ENCODE results near the gene PCDHGA7.
"Not testable (repeated sequence)": the region's sequence is repeated elsewhere in the genome, so short reads cannot be mapped to it uniquely, and the experiment has no call there.

PCDHGA7 gene

DNA sequence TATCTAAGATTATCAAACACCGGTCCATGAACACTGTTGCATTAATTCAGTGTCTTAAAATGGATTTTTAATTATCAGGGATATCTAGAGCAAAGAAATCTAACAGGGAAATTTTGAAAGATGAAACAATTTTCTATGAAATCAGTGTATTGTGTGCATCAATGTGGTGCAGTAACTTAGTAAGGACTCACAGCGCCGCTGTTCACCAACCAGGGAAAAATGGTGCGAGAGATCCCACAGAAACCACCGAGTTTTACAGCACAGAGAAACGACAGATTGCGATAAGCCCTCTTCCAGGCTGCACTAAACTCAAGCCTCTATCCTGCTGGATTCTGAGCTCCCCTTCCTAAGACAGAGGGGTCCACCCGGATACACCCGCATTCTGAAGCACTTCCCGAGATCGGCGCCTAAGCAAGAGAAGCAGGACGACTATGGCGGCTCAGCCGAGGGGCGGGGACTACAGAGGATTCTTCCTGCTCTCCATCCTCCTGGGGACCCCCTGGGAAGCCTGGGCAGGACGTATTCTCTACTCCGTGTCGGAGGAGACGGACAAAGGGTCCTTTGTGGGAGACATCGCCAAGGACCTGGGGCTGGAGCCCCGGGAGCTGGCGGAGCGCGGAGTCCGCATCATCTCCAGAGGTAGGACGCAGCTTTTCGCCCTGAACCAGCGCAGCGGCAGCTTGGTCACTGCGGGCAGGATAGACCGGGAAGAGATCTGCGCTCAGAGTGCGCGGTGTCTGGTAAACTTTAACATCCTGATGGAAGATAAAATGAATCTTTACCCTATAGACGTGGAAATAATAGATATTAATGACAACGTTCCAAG lies at the start of gene PCDHGA7:
PCDHGA7 (plus strand) TSS at position 274 of the 826 bp plus-strand sequence; CDS start at position 432, 158 bp downstream.
- CTCF ChIA-PET: interaction anchor here (0.6 to 1.7 kb wide), 11 partner anchors 9 to 513 kb away, joined by 3 to 8 read pairs (median 4); partner anchors contain the start of genes PCDHGA3, PCDHGA8 and PCDHGB5
- Histone ChIP-seq H3K36me3 (ENCODE audit: control insufficient read depth in 2 of 2, insufficient read depth in 1 of 2, low read length in 2 of 2) (no peaks in the 10 kb centered on the region), H3K27ac (ENCODE audit: extremely low read depth, low read depth, low read length) (no peak within 1 kb of the TSS), H3K4me1 (ENCODE audit: control insufficient read depth, insufficient read depth, low read length) (no peaks in the 10 kb centered on the region), H3K4me3 (ENCODE audit: low read depth, low read length) (peak within 1 kb of the TSS; percentile 40), H3K9me3 (ENCODE audit: control insufficient read depth, insufficient read depth, low read depth, low read length) (no peaks in the 10 kb centered on the region)
- POLR2A ChIA-PET: no interaction called here
- no peak for TF ChIP-seq HOXD13 (CRISPR knock-in tag; IDR thresholded peaks at IDR 0.05; ENCODE audit: borderline replicate concordance)
- TF ChIP-seq, protein P1, sequence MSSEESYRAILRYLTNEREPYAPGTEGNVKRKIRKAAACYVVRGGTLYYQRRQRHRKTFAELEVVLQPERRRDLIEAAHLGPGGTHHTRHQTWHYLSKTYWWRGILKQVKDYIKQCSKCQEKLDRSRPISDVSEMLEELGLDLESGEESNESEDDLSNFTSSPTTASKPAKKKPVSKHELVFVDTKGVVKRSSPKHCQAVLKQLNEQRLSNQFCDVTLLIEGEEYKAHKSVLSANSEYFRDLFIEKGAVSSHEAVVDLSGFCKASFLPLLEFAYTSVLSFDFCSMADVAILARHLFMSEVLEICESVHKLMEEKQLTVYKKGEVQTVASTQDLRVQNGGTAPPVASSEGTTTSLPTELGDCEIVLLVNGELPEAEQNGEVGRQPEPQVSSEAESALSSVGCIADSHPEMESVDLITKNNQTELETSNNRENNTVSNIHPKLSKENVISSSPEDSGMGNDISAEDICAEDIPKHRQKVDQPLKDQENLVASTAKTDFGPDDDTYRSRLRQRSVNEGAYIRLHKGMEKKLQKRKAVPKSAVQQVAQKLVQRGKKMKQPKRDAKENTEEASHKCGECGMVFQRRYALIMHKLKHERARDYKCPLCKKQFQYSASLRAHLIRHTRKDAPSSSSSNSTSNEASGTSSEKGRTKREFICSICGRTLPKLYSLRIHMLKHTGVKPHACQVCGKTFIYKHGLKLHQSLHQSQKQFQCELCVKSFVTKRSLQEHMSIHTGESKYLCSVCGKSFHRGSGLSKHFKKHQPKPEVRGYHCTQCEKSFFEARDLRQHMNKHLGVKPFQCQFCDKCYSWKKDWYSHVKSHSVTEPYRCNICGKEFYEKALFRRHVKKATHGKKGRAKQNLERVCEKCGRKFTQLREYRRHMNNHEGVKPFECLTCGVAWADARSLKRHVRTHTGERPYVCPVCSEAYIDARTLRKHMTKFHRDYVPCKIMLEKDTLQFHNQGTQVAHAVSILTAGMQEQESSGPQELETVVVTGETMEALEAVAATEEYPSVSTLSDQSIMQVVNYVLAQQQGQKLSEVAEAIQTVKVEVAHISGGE (tag by site-specific recombination; conservative IDR thresholded peaks at IDR 0.05; ENCODE audit: low read depth): no peak
- no peak for TF ChIP-seq ZNF311 (tag by site-specific recombination; IDR thresholded peaks at IDR 0.05; ENCODE audit: borderline replicate concordance)
- no peak for TF ChIP-seq FEZF1 (tag by site-specific recombination; IDR thresholded peaks at IDR 0.05)
- TF ChIP-seq TRIM28 (IDR thresholded peaks at IDR 0.05; ENCODE audit: borderline replicate concordance, low read length): no peak

DNA sequence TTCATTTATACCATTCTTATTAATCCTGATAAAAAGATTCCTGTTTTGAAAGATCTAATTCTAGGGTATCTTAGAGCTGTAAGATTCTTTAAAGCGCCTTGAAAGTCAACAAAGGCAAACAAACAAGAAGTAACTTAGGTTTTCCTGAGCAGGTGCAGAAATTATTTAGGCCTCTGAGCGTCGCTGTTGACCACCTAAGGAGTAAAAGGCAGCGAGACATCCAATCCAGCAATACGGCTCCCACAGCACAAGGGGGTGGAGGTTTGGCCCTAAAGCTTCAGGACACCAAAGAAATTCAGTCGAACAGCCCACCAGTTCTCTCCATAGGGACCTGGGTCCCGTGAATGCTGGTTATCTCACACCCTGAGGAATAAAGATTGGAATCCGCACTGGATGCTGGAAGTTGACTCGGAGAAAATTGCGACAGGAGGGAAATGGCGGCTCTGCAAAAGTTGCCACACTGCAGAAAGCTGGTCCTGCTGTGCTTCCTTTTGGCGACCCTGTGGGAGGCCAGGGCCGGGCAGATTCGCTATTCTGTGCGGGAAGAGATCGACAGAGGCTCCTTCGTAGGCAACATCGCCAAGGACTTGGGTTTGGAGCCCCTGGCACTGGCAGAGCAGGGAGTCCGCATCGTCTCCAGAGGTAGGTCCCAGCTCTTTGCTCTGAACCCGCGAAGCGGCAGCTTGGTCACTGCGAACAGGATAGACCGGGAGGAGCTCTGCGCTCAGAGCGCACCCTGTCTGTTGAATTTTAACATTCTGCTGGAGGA lies 43.8 kb upstream of the PCDHGA7 start, which contains the start of gene PCDHGA2:
PCDHGA2 (plus strand) TSS at position 223 of the 769 bp plus-strand sequence.
- H3K4me1 ChIP-seq (ENCODE audit: control insufficient read depth, insufficient read depth, low read length): no peaks in the 10 kb centered on the region
- CTCF ChIA-PET: interaction anchor here (0.6 to 3.0 kb wide), 31 partner anchors 10 to 1294 kb away, joined by 3 to 41 read pairs (median 4); partner anchors contain the start of genes PCDHB15, PCDHGA1, PCDHGA12 and PCDHGA4
- H3K27ac ChIP-seq (ENCODE audit: extremely low read depth, low read depth, low read length): no peak within 1 kb of the TSS
- TF ChIP-seq ZNF654 (tag by site-specific recombination; IDR thresholded peaks at IDR 0.05; ENCODE audit: low read depth) (peak; percentile 23; the same call in 1 of the 2 replicates), WT1 (tag by site-specific recombination; IDR thresholded peaks at IDR 0.05) (no peak), ZNF2 (tag by site-specific recombination; IDR thresholded peaks at IDR 0.05) (peak; percentile 57; the same call in 1 of the 2 replicates)
- H3K9me3 ChIP-seq (ENCODE audit: control insufficient read depth, insufficient read depth, low read depth, low read length): no peaks in the 10 kb centered on the region
- H3K4me3 ChIP-seq (ENCODE audit: low read depth, low read length): no peak within 1 kb of the TSS
- no peaks in the 10 kb centered on the region for H3K36me3 ChIP-seq (ENCODE audit: control insufficient read depth in 2 of 2, insufficient read depth in 1 of 2, low read length in 2 of 2)
- POLR2A ChIA-PET: interaction anchor here (1.0 to 1.2 kb wide), 2 partner anchors 18 to 19 kb away, joined by 3 to 5 read pairs; partner anchors contain the start of gene TAF7

DNA sequence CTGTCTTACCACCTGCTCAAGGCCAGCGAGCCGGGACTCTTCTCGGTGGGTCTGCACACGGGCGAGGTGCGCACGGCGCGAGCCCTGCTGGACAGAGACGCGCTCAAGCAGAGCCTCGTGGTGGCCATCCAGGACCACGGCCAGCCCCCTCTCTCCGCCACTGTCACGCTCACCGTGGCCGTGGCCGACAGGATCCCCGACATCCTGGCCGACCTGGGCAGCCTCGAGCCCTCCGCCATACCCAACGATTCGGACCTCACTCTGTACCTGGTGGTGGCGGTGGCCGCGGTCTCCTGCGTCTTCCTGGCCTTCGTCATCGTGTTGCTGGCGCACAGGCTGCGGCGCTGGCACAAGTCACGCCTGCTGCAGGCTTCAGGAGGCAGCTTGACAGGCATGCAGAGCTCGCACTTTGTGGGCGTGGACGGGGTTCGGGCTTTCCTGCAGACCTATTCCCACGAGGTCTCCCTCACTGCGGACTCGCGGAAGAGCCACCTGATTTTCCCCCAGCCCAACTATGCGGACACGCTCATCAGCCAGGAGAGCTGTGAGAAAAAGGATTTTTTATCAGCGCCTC lies 41.7 kb upstream of the PCDHGA7 start:
- CTCF ChIA-PET: interaction anchor here (1.0 to 1.8 kb wide), 3 partner anchors 9 to 223 kb away, joined by 3 to 11 read pairs (median 5); partner anchors contain the start of gene PCDHGB1
- POLR2A ChIA-PET; H3K27ac ChIP-seq (ENCODE audit: extremely low read depth, low read depth, low read length); H3K9me3 ChIP-seq (ENCODE audit: control insufficient read depth, insufficient read depth, low read depth, low read length); H3K4me3 ChIP-seq (ENCODE audit: low read depth, low read length); H3K36me3 ChIP-seq (ENCODE audit: control insufficient read depth in 2 of 2, insufficient read depth in 1 of 2, low read length in 2 of 2); H3K4me1 ChIP-seq (ENCODE audit: control insufficient read depth, insufficient read depth, low read length): not testable (repeated sequence)

DNA sequence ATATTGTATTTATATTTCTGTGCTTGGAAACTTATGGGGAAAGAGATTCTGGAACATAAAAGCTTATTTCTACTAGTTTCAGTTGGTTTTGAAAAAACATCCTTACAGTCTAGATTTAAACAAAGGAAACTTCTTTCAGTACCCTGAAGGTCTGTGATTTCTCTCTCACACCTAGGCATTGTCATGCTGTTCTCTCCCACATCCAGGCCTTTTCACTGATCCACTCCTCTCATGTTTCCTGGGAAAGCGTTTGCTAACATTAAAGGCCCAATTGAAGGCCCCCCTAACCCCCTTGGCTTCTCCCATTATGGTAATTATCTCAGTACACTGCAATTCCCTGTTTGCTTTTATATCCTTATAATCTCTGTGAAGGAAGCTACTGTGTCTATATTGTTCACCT lies 39.8 kb upstream of the PCDHGA7 start:
- H3K36me3 ChIP-seq (ENCODE audit: control insufficient read depth in 2 of 2, insufficient read depth in 1 of 2, low read length in 2 of 2): no peaks in the 10 kb centered on the region
- POLR2A ChIA-PET: no interaction called here
- H3K4me3 ChIP-seq (ENCODE audit: low read depth, low read length): no peak overlapping the region
- no peaks in the 10 kb centered on the region for H3K9me3 ChIP-seq (ENCODE audit: control insufficient read depth, insufficient read depth, low read depth, low read length)
- H3K27ac ChIP-seq (ENCODE audit: extremely low read depth, low read depth, low read length): no peak overlapping the region
- CTCF ChIA-PET: interaction anchor here (0.6 to 3.3 kb wide), 16 partner anchors 9 to 484 kb away, joined by 3 to 21 read pairs (median 4); partner anchors contain the start of genes PCDHGA1, PCDHGA5, PCDHGB5 and TAF7
- no peaks in the 10 kb centered on the region for H3K4me1 ChIP-seq (ENCODE audit: control insufficient read depth, insufficient read depth, low read length)
- TF ChIP-seq, protein P2, sequence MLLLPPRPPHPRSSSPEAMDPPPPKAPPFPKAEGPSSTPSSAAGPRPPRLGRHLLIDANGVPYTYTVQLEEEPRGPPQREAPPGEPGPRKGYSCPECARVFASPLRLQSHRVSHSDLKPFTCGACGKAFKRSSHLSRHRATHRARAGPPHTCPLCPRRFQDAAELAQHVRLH (tag by site-specific recombination; IDR thresholded peaks at IDR 0.05): no peak
- TF ChIP-seq IKZF3 (tag by site-specific recombination; IDR thresholded peaks at IDR 0.05): no peak
- TF ChIP-seq FEZF1 (tag by site-specific recombination; IDR thresholded peaks at IDR 0.05): no peak
- TF ChIP-seq ZNF223 (tag by site-specific recombination; IDR thresholded peaks at IDR 0.05): no peak
- TF ChIP-seq, protein P3, sequence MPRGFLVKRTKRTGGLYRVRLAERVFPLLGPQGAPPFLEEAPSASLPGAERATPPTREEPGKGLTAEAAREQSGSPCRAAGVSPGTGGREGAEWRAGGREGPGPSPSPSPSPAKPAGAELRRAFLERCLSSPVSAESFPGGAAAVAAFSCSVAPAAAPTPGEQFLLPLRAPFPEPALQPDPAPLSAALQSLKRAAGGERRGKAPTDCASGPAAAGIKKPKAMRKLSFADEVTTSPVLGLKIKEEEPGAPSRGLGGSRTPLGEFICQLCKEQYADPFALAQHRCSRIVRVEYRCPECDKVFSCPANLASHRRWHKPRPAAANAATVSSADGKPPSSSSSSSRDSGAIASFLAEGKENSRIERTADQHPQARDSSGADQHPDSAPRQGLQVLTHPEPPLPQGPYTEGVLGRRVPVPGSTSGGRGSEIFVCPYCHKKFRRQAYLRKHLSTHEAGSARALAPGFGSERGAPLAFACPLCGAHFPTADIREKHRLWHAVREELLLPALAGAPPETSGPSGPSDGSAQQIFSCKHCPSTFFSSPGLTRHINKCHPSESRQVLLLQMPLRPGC (tag by site-specific recombination; IDR thresholded peaks at IDR 0.05): no peak
- TF ChIP-seq ZBTB48 (tag by site-specific recombination; IDR thresholded peaks at IDR 0.05): no peak
- TF ChIP-seq ZFP37 (tag by site-specific recombination; IDR thresholded peaks at IDR 0.05): no peak
- TF ChIP-seq, protein P4, sequence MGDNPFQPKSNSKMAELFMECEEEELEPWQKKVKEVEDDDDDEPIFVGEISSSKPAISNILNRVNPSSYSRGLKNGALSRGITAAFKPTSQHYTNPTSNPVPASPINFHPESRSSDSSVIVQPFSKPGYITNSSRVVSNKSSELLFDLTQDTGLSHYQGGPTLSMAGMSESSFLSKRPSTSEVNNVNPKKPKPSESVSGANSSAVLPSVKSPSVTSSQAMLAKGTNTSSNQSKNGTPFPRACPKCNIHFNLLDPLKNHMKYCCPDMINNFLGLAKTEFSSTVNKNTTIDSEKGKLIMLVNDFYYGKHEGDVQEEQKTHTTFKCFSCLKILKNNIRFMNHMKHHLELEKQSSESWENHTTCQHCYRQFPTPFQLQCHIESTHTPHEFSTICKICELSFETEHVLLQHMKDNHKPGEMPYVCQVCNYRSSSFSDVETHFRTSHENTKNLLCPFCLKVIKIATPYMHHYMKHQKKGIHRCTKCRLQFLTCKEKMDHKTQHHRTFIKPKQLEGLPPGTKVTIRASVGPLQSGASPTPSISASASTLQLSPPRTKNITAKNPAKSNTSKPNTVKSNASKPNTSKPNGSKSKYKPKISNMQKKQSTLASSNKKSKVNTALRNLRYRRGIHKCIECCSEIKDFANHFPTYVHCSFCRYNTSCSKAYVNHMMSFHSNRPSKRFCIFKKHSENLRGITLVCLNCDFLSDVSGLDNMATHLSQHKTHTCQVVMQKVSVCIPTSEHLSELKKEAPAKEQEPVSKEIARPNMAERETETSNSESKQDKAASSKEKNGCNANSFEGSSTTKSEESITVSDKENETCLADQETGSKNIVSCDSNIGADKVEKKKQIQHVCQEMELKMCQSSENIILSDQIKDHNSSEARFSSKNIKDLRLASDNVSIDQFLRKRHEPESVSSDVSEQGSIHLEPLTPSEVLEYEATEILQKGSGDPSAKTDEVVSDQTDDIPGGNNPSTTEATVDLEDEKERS (tag by site-specific recombination; IDR thresholded peaks at IDR 0.05): no peak
